DLD1 (cell line): Measurements from ENCODE around the gene RAB20.

Source experiments
- in situ Hi-C: cut with HindIII; loops from 2 replicates; pipeline ENCODE4 v1.10.0; 2017; ENCODE audit warnings: low sequenced_read_pairs

The RAB20 gene

GRCh38 chr13:110555601-110556223, 5.8 kb downstream of the RAB20 start:
- in situ Hi-C loops = no loop called here

- in situ Hi-C loops = no loop called here
These were observed 6.6 kb downstream of the RAB20 start for GRCh38 chr13:110554946-110555345.

- in situ Hi-C loops = no loop called here
These were observed 7.2 kb downstream of the RAB20 start for GRCh38 chr13:110554227-110554836.

DNA sequence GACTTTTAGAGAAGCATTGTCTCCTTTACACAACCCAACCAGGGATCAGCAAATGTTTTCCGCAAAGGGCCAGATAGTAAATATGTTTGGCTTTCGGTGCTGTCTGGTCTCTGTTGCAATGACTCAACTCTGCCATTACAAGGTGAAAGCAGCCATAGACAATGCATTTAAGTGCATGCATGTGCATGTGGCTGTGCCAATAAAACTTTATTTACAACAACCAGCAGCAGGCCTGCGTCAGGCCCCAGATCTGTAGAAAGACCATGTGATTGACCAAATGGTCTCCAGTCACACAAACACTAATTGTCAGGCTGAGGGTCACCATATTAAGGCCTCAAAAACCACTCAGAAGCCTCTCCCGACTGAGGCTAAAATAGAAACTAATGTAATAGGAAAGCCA, 8.1 kb downstream of the RAB20 start:
- in situ Hi-C loops = no loop called here

- in situ Hi-C loops = no loop called here
These were observed 8.8 kb downstream of the RAB20 start for GRCh38 chr13:110552767-110553166.

GRCh38 chr13:110551284-110551683, 10.2 kb downstream of the RAB20 start:
- in situ Hi-C loops = no loop called here

GRCh38 chr13:110549795-110550160, 11.7 kb downstream of the RAB20 start:
- in situ Hi-C loops = loop anchor here (25.0 kb wide), 2 partner anchors 312 to 1312 kb away; no protein-coding TSS in a partner anchor

DNA sequence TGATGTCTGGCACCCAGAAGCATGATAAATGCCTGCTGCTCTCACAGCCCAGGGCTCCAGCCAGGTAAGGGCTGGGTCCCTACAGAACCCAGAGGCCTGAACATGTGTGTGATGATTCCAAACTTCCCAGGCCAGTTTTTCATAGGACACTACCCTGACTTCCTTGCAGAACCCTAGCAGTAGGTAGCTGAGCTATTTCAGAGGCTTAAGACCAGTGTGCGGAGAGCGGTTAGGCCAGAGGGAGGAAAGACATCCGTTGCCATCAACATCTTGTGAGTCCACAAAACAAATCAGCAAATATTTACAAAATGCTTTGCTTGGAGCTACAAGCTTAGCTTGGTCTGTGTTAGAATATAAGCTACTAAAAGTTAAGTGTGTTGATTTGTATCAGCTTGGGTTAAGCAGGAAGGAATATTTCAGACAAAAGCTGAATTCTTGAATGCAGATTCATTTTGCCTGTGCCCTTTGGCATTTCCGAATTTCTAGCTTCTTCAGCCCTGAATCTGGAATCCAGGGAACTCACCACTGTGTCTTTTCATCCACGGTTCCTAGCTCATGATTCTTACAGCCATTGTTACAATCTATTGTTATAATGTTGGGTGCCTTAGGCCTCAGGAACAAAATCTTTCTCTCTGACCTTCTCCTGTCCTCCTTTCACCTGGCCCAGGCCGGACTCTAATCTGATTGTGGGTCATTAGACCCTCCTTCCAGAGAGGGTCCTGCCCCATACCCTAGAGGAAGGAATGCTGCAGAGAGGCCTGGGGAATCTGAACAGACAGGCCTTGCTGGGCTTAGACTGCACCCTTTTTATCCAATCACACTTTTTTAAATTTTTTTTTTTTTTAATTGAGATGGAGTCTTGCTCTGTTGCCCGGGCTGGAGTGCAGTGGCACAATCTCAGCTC, 12.4 kb downstream of the RAB20 start:
- in situ Hi-C loops = loop anchor here (25.0 kb wide), 2 partner anchors 312 to 1312 kb away; no protein-coding TSS in a partner anchor

GRCh38 chr13:110546926-110547325, 14.6 kb downstream of the RAB20 start:
- in situ Hi-C loops = loop anchor here (25.0 kb wide), 2 partner anchors 310 to 1310 kb away; no protein-coding TSS in a partner anchor

DNA sequence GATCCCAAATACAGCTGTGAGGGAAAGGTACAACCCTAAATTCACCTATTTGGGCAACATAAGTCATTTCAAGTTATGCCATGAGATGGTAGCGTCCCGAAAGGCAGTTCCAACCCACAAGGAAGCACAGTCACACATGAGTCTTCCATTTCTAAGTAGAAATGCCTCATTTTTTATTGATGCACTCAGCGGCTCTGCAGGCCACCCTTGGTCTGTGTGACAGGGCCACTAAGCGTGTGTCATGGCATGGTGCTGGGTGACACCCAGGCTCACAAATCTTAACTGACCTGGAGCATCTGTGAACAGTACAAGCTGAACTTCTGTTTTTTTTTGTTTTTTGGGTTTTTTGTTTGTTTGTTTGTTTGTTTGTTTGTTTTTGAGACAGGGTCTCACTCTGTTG, 15.1 kb downstream of the RAB20 start:
- in situ Hi-C loops = loop anchor here (25.0 kb wide), 2 partner anchors 309 to 1309 kb away; no protein-coding TSS in a partner anchor

DNA sequence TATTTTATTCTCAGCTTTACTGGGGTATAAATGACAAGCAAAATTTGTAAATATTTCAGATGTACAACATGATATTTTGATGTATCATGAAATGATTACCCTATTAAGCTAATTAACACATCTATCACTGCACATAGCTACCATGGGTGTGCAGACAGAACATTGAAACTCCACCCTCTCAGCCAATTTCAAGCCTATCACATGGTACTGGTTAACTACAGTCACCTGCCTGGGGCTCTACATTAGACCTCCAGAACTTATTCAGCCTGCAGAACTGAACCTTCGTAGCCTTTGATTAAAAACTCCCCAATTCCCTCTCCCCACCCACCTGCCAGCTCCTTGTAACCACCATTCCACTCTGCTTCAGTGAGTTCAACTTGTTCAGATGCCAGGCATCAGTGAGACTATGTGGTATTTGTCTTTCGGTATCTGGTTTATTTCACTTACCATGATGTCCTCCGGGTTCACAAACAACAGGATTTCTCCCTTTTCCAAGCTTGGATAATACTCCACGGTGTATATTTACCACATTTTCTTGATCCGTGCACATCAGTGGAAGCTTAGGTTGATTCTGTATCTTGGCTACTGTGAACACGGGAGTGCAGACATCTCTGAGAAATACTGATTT, 19.2 kb downstream of the RAB20 start:
- in situ Hi-C loops = loop anchor here (25.0 kb wide), 2 partner anchors 305 to 1305 kb away; no protein-coding TSS in a partner anchor

DNA sequence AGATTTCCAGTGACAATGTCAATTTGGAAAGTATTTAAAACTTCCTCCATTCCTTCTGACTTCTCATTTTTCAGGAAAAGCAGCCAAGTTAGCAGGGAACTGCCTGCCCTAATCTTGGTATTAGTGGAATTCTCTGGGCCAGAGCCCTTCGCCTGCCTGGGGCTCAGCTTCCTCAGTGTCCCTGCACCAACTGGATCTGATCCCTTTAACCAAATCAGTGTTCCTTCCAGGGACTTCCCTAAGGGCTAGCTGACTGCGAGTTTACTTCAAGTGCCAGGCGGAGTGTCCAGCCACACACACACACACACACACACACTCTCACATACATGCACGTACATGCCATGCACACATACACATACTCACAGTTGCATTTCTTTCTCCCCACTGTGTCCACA, 20.0 kb downstream of the RAB20 start:
- in situ Hi-C loops = loop anchor here (25.0 kb wide), 2 partner anchors 304 to 1304 kb away; no protein-coding TSS in a partner anchor

DNA sequence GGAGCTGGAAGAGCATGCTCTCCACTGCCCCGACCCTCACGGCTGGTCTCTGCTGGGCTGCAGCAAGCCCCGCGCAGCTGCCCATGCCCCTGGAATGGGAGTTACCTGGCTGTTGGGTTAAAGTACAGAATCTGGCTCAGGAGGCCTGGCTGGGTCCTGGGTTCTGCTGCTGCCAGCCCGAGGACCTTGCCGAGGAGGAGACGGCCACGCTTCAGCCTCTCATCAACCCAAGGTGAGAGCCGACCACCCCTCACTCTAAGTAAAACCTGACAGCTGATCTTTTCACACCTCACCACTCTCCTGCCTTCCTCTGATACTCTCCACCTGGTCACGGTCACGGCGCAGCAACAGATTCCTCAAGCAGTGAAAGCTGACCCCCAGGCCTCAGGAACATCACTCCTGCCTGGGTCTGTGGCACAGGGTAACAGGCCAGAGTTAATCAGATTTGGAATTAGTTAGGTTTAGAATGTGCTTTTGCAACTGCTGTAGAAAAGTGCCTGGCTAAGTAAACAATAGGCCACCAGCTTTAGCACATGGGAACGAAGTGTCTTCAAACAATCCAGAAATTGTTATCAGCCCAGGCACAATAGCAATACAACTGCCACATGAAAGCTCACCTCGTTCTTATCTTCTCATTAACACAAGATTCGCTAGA, 20.5 kb downstream of the RAB20 start:
- in situ Hi-C loops = loop anchor here (25.0 kb wide), 2 partner anchors 304 to 1304 kb away; no protein-coding TSS in a partner anchor

DNA sequence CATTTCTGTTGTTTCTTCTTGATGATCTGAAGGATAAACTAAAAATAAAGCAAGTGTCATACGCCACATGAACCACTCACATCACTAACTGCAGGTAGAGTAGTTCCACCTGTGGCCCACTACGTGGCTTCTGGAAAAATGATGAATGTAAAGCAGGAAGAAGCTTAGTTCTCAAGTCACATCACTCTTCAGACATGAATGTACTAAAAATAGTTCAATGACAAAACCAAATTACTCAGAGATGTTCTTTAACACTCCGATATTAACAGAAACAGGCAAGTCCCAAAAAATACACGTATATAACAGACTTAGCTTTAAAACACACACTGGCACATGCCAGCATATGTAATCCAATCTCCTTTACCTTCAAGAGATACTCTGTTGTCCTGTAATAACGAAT, 21.6 kb downstream of the RAB20 start:
- in situ Hi-C loops = loop anchor here (25.0 kb wide), 2 partner anchors 303 to 1303 kb away; no protein-coding TSS in a partner anchor

GRCh38 chr13:110538632-110539031, 22.9 kb downstream of the RAB20 start:
- in situ Hi-C loops = loop anchor here (25.0 kb wide), 2 partner anchors 301 to 1301 kb away; no protein-coding TSS in a partner anchor

GRCh38 chr13:110536006-110536693, 25.4 kb downstream of the RAB20 start:
- in situ Hi-C loops = loop anchor here (25.0 kb wide), 2 partner anchors 299 to 1299 kb away; no protein-coding TSS in a partner anchor

- in situ Hi-C loops = loop anchor here (25.0 kb wide), 2 partner anchors 298 to 1298 kb away; no protein-coding TSS in a partner anchor
These were observed 26.0 kb downstream of the RAB20 start for GRCh38 chr13:110535526-110535925.

DNA sequence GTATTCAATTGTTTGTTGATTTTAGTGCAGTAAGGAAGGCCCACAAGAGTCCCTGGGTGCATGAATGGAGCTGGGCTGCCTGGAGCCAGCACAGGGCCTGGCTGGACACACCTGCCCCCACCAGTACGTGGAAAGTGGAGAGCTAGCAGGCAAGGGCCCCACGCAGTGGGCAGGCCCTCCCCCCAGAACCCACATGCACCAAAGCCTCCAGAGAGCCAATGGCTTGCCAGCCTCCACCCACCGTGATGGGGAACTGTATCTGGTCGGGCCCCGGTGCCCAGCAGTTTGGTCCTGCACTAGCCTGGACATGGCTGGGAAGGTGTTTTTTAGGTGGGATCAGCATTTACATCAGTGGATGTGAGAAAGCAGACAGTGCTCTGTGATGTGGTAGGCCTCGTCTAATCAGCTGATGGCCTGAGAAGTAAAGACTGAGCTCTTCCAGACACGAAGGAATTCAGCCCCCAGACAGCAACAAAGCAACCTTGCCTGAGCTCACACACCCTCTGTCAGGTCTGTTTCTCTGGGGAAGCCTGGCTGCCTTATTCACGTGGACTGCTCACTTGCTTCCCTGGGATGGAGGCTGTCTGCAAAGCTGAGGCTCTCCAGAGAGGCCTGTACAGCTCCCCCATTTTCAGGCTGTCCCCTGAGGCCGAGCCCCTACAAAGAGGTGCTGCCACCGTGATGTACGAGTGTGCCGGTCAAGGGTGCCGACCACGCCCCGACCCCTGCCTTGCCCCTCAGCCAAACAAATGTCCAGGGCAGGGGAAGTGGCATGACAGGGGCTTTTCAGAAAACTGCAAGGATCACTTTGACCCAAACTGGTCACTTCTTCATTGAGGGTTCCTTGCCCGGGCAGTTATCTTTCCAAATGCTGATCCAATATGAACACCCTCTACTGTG, 27.5 kb downstream of the RAB20 start:
- in situ Hi-C loops = loop anchor here (25.0 kb wide), 2 partner anchors 297 to 1297 kb away; no protein-coding TSS in a partner anchor
